ENCODE measurements around the gene HNRNPA1. TPM values are rescaled to one million over a fixed set of nuclear protein-coding genes. Genes with fewer than 3 reads are reported as not detected.

The HNRNPA1 gene
- total and polyA plus RNA-seq, 9 of the 15 experiments (the other 6 are each of a cell fraction or from before 2014, with no cell fraction given): 1,166 to 2,703 (median 1,815) TPM

- peak in 1 of 3 experiments; percentile 4; a peak in 1 of 6 replicates for TF ChIP-seq CTCF (IDR thresholded peaks at IDR 0.05 in 2 of 3, conservative IDR thresholded peaks at IDR 0.05 in 1 of 3; ENCODE audit: insufficient read depth in 2 of 3, low read depth in 1 of 3, low read length in 3 of 3)
- no peak for TF ChIP-seq RBM14 (IDR thresholded peaks at IDR 0.05; ENCODE audit: borderline replicate concordance, insufficient read depth, low read depth, low read length)
- TF ChIP-seq SMARCA5 (IDR thresholded peaks at IDR 0.05): no peak
- TF ChIP-seq RCOR1 (IDR thresholded peaks at IDR 0.05; ENCODE audit: borderline replicate concordance in 1 of 2, low read depth in 2 of 2, low read length in 2 of 2): peak; percentile 46 to 85; a peak in 3 of 4 replicates
- no peak for TF ChIP-seq HDAC8 (tag; IDR thresholded peaks at IDR 0.05)
- TF ChIP-seq NBN (IDR thresholded peaks at IDR 0.05; ENCODE audit: low read depth): no peak
- TF ChIP-seq MCM3 (IDR thresholded peaks at IDR 0.05): no peak
- TF ChIP-seq ZBTB34 (CRISPR knock-in tag; IDR thresholded peaks at IDR 0.05): no peak
- TF ChIP-seq SREBF1 (IDR thresholded peaks at IDR 0.05; ENCODE audit: borderline replicate concordance, low read depth, low read length): no peak
- no peak for TF ChIP-seq HLTF (IDR thresholded peaks at IDR 0.05)
- no peak for TF ChIP-seq TRIM25 (IDR thresholded peaks at IDR 0.05; ENCODE audit: borderline replicate concordance)
- no peak for TF ChIP-seq LEF1 (IDR thresholded peaks at IDR 0.05)
- TF ChIP-seq ETS1 (conservative IDR thresholded peaks at IDR 0.05; ENCODE audit: control insufficient read depth, low read depth, low read length): no peak
- TF ChIP-seq ZNF592 (IDR thresholded peaks at IDR 0.05): peak; percentile 16
- no peak for TF ChIP-seq CEBPG (CRISPR knock-in tag; IDR thresholded peaks at IDR 0.05)
- TF ChIP-seq CEBPG (tag; conservative IDR thresholded peaks at IDR 0.05 in 1 of 2, IDR thresholded peaks at IDR 0.05 in 1 of 2): no peak
Observed at GRCh38 chr12:54286042-54287030, 5.8 kb downstream of the HNRNPA1 start (continued).

All from K562 (cell line).